Smooth muscle cell (in vitro differentiated cells): ENCODE data around the gene UEVLD. TPM values are rescaled to one million over a fixed set of nuclear protein-coding genes. Genes with fewer than 3 reads are reported as not detected.
"Not testable (repeated sequence)": the region's sequence is repeated elsewhere in the genome, so short reads cannot be mapped to it uniquely, and the experiment has no call there.

Experiments
- DNase-seq: peaks from one replicate; lab custom pipeline; 2025; ENCODE audit not compliant: unreplicated experiment; lab: John Stamatoyannopoulos, UW
- H2AFZ ChIP-seq: fragments of 200-600 bp; sonication (generic); 2 replicates; pipeline ENCODE4 v1.6.0; 2016; ENCODE audit warnings: antibody characterized with exemption, low read depth, mild to moderate bottlenecking
- H3F3A ChIP-seq: fragments of 200-600 bp; sonication (generic); 2 replicates; pipeline ENCODE4 v1.6.0; 2017; ENCODE audit warnings: antibody characterized with exemption, low read depth
- H3K27ac ChIP-seq: fragments of 200-600 bp; sonication (generic); 2 replicates; pipeline ENCODE4 v1.5.1; 2016; ENCODE audit warnings: low read depth, mild to moderate bottlenecking
- H3K27me3 ChIP-seq: fragments of 200-600 bp; sonication (generic); 2 replicates; pipeline ENCODE4 v1.6.1; 2016; ENCODE audit warnings: low read depth, mild to moderate bottlenecking
- H3K36me3 ChIP-seq: fragments of 200-600 bp; sonication (generic); 2 replicates; pipeline ENCODE4 v1.5.1; 2016; ENCODE audit warnings: low read depth
- H3K4me1 ChIP-seq: fragments of 200-600 bp; sonication (generic); 2 replicates; pipeline ENCODE4 v1.5.1; 2016; ENCODE audit warnings: low read depth
- H3K4me2 ChIP-seq: fragments of 200-600 bp; sonication (generic); 2 replicates; pipeline ENCODE4 v1.6.0; 2016; ENCODE audit warnings: mild to moderate bottlenecking
- H3K4me3 ChIP-seq: fragments of 200-600 bp; sonication (generic); 2 replicates; pipeline ENCODE4 v1.5.1; 2016; ENCODE audit warnings: mild to moderate bottlenecking
- H3K79me2 ChIP-seq: fragments of 200-600 bp; sonication (generic); 2 replicates; pipeline ENCODE4 v1.6.0; 2016; ENCODE audit warnings: low read depth, mild to moderate bottlenecking
- H3K9ac ChIP-seq: fragments of 200-600 bp; sonication (generic); 2 replicates; pipeline ENCODE4 v1.6.0; 2016; ENCODE audit warnings: low read depth
- H3K9me3 ChIP-seq: fragments of 200-600 bp; sonication (generic); replicated peaks from 2 replicates; pipeline ENCODE4 v1.5.1; 2016; ENCODE audit warnings: low read depth
- H4K20me1 ChIP-seq: fragments of 200-600 bp; sonication (generic); 2 replicates; pipeline ENCODE4 v1.6.0; 2016; ENCODE audit warnings: low read depth
- CTCF ChIP-seq: fragments of 200-600 bp; sonication (generic); IDR thresholded peaks from 2 replicates; pipeline ENCODE4 v1.5.1; 2017; ENCODE audit warnings: borderline replicate concordance, mild to moderate bottlenecking, antibody characterized with exemption; ENCODE audit not compliant: insufficient read depth, poor library complexity, severe bottlenecking
- WGBS: methylation state at CpG from one replicate; pipeline ENCODE4 v1.1.7; 2016; ENCODE audit warnings: low lambda C conversion rate; 5-methylcytosine and 5-hydroxymethylcytosine counted together
- polyA plus RNA-seq: library from polyadenylated mRNA; unstranded; fragments of >200 nt; fragmentation: Nextera tagmentation; extraction: Ambion mirVana; gene quantifications from 2 replicates; pipeline ENCODE4 v1.2.1, GENCODE V29; 2016
- total RNA-seq: library from RNA; depleted of rRNA; stranded (reverse); fragments of >200 nt; gene quantifications from 2 replicates; pipeline ENCODE4 v1.2.3, GENCODE V29; 2014

The UEVLD gene
- total and polyA plus RNA-seq, 2 experiments from 2014 or later, result 15.1 to 32.7 TPM

- no peak overlapping the region for H3K4me2 ChIP-seq
- no peaks in the 10 kb centered on the region for H3K27me3 ChIP-seq
- H3K4me1 ChIP-seq, result no peaks in the 10 kb centered on the region
- H4K20me1 ChIP-seq, result no peaks in the 10 kb centered on the region
- H3K27ac ChIP-seq, result no peak overlapping the region
- 97% methylated on average over 4 of the region's 4 CpGs for WGBS
- no peaks in the 10 kb centered on the region for H3K9me3 ChIP-seq
- no peaks in the 10 kb centered on the region for H3K79me2 ChIP-seq
- H3F3A ChIP-seq, result no peaks in the 10 kb centered on the region
- no peak overlapping the region for H3K4me3 ChIP-seq
- no peak for TF ChIP-seq CTCF
- H2AFZ ChIP-seq, result no peak overlapping the region
- DNase-seq, result no peak
- H3K9ac ChIP-seq, result no peak overlapping the region
- no peaks in the 10 kb centered on the region for H3K36me3 ChIP-seq
Observed at GRCh38 chr11:18600915-18601569, 12.5 kb upstream of the UEVLD start.

- no peaks in the 10 kb centered on the region for H3K79me2 ChIP-seq
- H3K9ac ChIP-seq, result no peak within 1 kb of the TSS
- H3K9me3 ChIP-seq, result no peaks in the 10 kb centered on the region
- no peaks in the 10 kb centered on the region for H3K36me3 ChIP-seq
- WGBS, result 87% methylated on average over 7 of the region's 7 CpGs
- no peaks in the 10 kb centered on the region for H3F3A ChIP-seq
- H3K4me3 ChIP-seq, result no peak within 1 kb of the TSS
- DNase-seq, result no peak
- H3K27ac ChIP-seq, result no peak within 1 kb of the TSS
- no peaks in the 10 kb centered on the region for H4K20me1 ChIP-seq
- no peak within 1 kb of the TSS for H2AFZ ChIP-seq
- no peaks in the 10 kb centered on the region for H3K27me3 ChIP-seq
- no peak within 1 kb of the TSS for H3K4me2 ChIP-seq
- no peak for TF ChIP-seq CTCF
- no peaks in the 10 kb centered on the region for H3K4me1 ChIP-seq
Observed at GRCh38 chr11:18599739-18600230, 11.3 kb upstream of the UEVLD start, which contains the start of gene MISFA. Gene MISFA (plus strand): TSS chr11:18599789. CDS start chr11:18599929, 140 bp downstream.

- H3K79me2 ChIP-seq, result peaks cover 19% of the 10 kb centered on the region
- no peaks in the 10 kb centered on the region for H3K9me3 ChIP-seq
- no peak overlapping the region for H3K4me3 ChIP-seq
- no peaks in the 10 kb centered on the region for H3F3A ChIP-seq
- no peaks in the 10 kb centered on the region for H3K36me3 ChIP-seq
- WGBS, result 57% methylated on average over 5 of the region's 5 CpGs
- no peak overlapping the region for H3K9ac ChIP-seq
- H3K4me1 ChIP-seq, result peaks cover 2% of the 10 kb centered on the region
- H4K20me1 ChIP-seq, result no peaks in the 10 kb centered on the region
- H3K27ac ChIP-seq, result peak overlapping the region; percentile 38
- no peak for DNase-seq
- H2AFZ ChIP-seq, result no peak overlapping the region
- no peak for TF ChIP-seq CTCF
- H3K27me3 ChIP-seq, result no peaks in the 10 kb centered on the region
- no peak overlapping the region for H3K4me2 ChIP-seq
Observed at GRCh38 chr11:18594999-18595749, 6.6 kb upstream of the UEVLD start.

- H3K27me3 ChIP-seq, H2AFZ ChIP-seq, DNase-seq, H3F3A ChIP-seq, H3K9ac ChIP-seq, H3K9me3 ChIP-seq, H3K27ac ChIP-seq, H3K4me2 ChIP-seq, H3K36me3 ChIP-seq, H4K20me1 ChIP-seq, H3K4me3 ChIP-seq: not testable (repeated sequence)
- H3K79me2 ChIP-seq, result peaks cover 29% of the 10 kb centered on the region
- peaks cover 13% of the 10 kb centered on the region for H3K4me1 ChIP-seq
- WGBS, result 94% methylated on average over 5 of the region's 5 CpGs
Observed at GRCh38 chr11:18594088-18594487, 5.6 kb upstream of the UEVLD start.
